Natural killer cell (primary cell): ENCODE data around the gene ODC1. TPM values are rescaled to one million over a fixed set of nuclear protein-coding genes. Genes with fewer than 3 reads are reported as not detected.

Experiments used
- ATAC-seq, 3 donors: fragments of 150-1000 bp in 2 of 3; fragments of 200-7000 bp in 1 of 3; cut with Tn5 transposase; 1 replicate in 1 of 3; 2 replicates in 2 of 3; pipeline ENCODE4 v1.10.0; 2021; ENCODE audit warnings: mild to moderate bottlenecking in 2 of 3, moderate library complexity in 2 of 3
- DNase-seq, 2 donors: peaks; one replicate each; pipeline versions ENCODE4 v3.0.0 to v3.0.0-alpha.2; 2013 to 2021; ENCODE audit warnings: mixed read lengths in 1 of 2
- H3K27ac ChIP-seq: one replicate; pipeline ENCODE4 v1.5.1; 2013; ENCODE audit warnings: mild to moderate bottlenecking, low read length
- H3K27me3 ChIP-seq: one replicate; pipeline ENCODE4 v1.6.1; 2013; ENCODE audit warnings: low read length; ENCODE audit not compliant: control insufficient read depth, insufficient read depth
- H3K36me3 ChIP-seq: one replicate; pipeline ENCODE4 v1.6.1; 2013; ENCODE audit warnings: low read length; ENCODE audit not compliant: control insufficient read depth, insufficient read depth
- H3K4me1 ChIP-seq: one replicate; pipeline ENCODE4 v1.6.1; 2013; ENCODE audit warnings: low read length; ENCODE audit not compliant: control insufficient read depth, insufficient read depth
- H3K4me3 ChIP-seq: one replicate; pipeline ENCODE4 v1.5.1; 2013; ENCODE audit warnings: low read length
- H3K9me3 ChIP-seq: one replicate; pipeline ENCODE4 v1.6.1; 2013; ENCODE audit warnings: low read length; ENCODE audit not compliant: control insufficient read depth, insufficient read depth
- H3K27ac Mint-ChIP-seq, 2 donors: one replicate each; pipeline ENCODE4 v1.8.0; 2022; ENCODE audit warnings: mild to moderate bottlenecking in 2 of 2, mixed read lengths in 2 of 2, moderate library complexity in 1 of 2
- H3K27me3 Mint-ChIP-seq, 2 donors: one replicate each; pipeline ENCODE4 v1.8.0; 2022; ENCODE audit warnings: low read depth in 2 of 2, mixed read lengths in 2 of 2
- H3K36me3 Mint-ChIP-seq: one replicate; pipeline ENCODE4 v1.8.0; 2022; ENCODE audit warnings: mixed read lengths
- H3K4me1 Mint-ChIP-seq, 2 donors: one replicate each; pipeline ENCODE4 v1.8.0; 2022; ENCODE audit warnings: mixed read lengths in 2 of 2
- H3K4me3 Mint-ChIP-seq: one replicate; pipeline ENCODE4 v1.8.0; 2022; ENCODE audit warnings: mild to moderate bottlenecking, moderate library complexity, mixed read lengths
- H3K9me3 Mint-ChIP-seq, 2 donors: one replicate each; pipeline ENCODE4 v1.8.0; 2022; ENCODE audit warnings: mixed read lengths in 2 of 2
- CTCF ChIP-seq: fragments of 200-600 bp; IDR thresholded peaks from one replicate; pipeline ENCODE4 v1.8.0; 2022; ENCODE audit warnings: antibody characterized with exemption
- whole genome bisulfite sequencing: methylation state at CpG from one replicate; pipeline ENCODE4 v1.1.7; 2013; ENCODE audit warnings: missing lambda C conversion rate; ENCODE audit not compliant: insufficient coverage; 5-methylcytosine and 5-hydroxymethylcytosine counted together
- intact Hi-C: fragments of 100-400 bp; cut with micrococcal nuclease; formaldehyde crosslinking; loops from one replicate; pipeline ENCODE4 v1.14.2; 2022
- total RNA-seq, 4 donors: library from RNA; stranded (reverse); fragments of 120-200 nt in 1 of 4; gene quantifications; one replicate each; pipeline versions ENCODE4 v1.2.3 to v1.2.4, GENCODE V29; 2013 to 2022

The ODC1 gene
- total RNA-seq, 3 donors from 2014 or later (not counting 1 experiment from before 2014, with no cell fraction given): 38.7 to 85.4 (median 43.8) TPM

DNA sequence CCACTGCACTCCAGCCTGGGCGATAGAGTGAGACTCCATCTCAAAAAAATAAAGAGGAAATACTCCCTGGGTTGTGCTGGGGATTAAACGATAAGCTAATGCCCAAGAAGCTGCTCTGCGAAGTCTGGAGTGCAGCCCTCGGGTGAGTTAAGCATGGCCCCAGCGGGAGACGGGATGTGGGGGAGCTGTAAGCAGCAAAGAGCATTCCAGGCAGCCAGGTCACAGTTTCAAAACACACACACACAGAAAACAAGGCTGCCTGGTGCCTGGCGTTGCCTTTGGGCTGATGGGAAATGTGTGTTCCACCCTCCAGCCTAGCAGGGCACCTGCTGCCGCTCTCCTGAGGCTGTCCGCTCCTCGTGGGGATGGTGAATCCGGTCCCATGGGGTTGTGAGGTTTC lies 24.1 kb downstream of the ODC1 start:
- 93% methylated on average over 11 of the region's 11 CpGs for WGBS
- Mint-ChIP-seq H3K9me3 (no peaks in the 10 kb centered on the region), H3K27me3 (no peaks in the 10 kb centered on the region), H3K27ac (no peak overlapping the region), H3K4me1 (no peaks in the 10 kb centered on the region), H3K4me3 (no peak overlapping the region), H3K36me3 (no peaks in the 10 kb centered on the region)
- TF ChIP-seq CTCF: no peak
- intact Hi-C loops: no loop called here
- Histone ChIP-seq H3K27ac (no peak overlapping the region), H3K36me3 (peaks cover 53% of the 10 kb centered on the region), H3K4me1 (no peaks in the 10 kb centered on the region), H3K4me3 (no peak overlapping the region), H3K27me3 (no peaks in the 10 kb centered on the region), H3K9me3 (no peaks in the 10 kb centered on the region)
- ATAC-seq: no peak
- DNase-seq: no peak

DNA sequence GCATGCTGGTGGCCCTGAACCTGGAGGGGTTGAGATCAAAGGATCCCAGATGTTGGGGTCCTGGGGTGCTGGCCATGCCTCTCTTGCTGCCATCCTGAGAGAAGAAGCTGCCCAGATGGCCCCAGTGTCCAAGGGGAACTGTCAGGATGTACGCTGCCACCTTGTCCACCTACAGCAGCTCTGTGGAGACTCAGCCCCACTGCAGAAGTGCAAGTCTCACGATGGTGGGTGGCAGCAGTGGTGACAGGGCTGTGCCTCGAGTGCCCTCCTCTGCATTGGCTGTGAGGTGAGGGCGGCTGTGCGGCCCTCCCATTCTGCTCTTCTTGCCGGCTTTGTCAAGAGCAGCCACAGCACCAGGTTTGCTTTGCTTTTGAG lies 24.7 kb downstream of the ODC1 start:
- Mint-ChIP-seq H3K27ac (no peak overlapping the region), H3K9me3 (no peaks in the 10 kb centered on the region), H3K36me3 (no peaks in the 10 kb centered on the region), H3K27me3 (no peaks in the 10 kb centered on the region), H3K4me3 (no peak overlapping the region), H3K4me1 (no peaks in the 10 kb centered on the region)
- Histone ChIP-seq H3K27me3 (no peaks in the 10 kb centered on the region), H3K4me1 (no peaks in the 10 kb centered on the region), H3K27ac (no peak overlapping the region), H3K4me3 (no peak overlapping the region), H3K9me3 (no peaks in the 10 kb centered on the region), H3K36me3 (peaks cover 53% of the 10 kb centered on the region)
- intact Hi-C loops: no loop called here
- DNase-seq: no peak
- ATAC-seq: no peak
- WGBS: 79% methylated on average over 6 of the region's 6 CpGs
- TF ChIP-seq CTCF: no peak

DNA sequence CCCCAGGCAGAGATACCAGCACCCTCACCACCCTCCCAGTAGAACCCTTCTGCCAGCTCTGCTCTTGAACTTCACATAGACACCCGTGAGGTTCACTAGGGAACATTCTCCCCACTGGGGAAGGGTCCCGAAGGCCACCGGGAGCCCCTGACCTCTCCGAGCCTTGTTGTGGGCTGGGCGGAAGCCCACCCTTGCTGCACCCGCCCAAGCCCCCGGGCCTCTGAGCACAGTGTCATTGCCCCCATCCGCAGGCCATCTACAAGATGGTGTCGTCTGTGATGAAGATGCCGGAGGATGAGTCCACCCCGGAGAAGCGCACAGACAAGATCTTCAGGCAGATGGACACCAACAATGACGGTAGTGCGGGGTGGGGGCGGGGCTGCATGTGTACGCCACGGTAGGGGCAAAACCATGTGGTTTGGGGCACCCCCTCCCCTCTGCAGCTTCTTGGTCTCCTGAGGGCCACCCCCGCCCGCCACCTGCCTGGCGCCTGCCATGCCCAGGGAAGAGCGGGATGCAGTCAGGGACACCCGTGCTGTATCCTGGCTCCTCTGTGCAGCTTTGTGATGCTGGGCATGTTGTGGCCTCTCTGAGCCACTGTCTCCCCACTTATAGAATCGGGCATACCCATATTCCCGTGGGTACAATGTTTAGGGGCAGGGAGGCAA lies 25.3 kb downstream of the ODC1 start:
- Mint-ChIP-seq H3K36me3 (no peaks in the 10 kb centered on the region), H3K9me3 (no peaks in the 10 kb centered on the region), H3K4me3 (no peak overlapping the region), H3K4me1 (no peaks in the 10 kb centered on the region), H3K27ac (no peak overlapping the region), H3K27me3 (no peaks in the 10 kb centered on the region)
- WGBS: 95% methylated on average over 24 of the region's 24 CpGs
- no peak overlapping the region for H3K27ac ChIP-seq
- H3K9me3 ChIP-seq: no peaks in the 10 kb centered on the region
- TF ChIP-seq CTCF: no peak
- peaks cover 53% of the 10 kb centered on the region for H3K36me3 ChIP-seq
- H3K4me3 ChIP-seq: no peak overlapping the region
- no peaks in the 10 kb centered on the region for H3K4me1 ChIP-seq
- intact Hi-C loops: no loop called here
- no peak for ATAC-seq
- no peaks in the 10 kb centered on the region for H3K27me3 ChIP-seq
- no peak for DNase-seq

DNA sequence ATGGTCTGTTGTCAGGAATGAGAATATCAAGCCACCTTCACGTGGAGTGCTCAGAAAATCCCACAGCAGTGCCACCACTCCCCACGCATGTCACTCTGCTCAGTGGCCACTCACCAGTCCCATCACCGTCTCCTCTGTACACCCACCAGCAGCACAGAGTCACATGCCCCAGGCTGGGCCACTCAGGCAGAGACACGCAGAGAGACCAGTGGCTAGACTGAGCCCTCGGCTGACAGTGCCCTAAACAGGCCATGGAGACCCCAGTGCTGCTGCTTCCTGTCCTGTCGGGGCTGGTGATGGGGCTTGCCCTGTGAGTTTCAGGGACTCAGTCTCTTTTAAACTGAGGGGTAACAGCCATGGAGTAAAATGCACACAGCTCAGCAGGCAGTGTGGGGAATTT lies 25.9 kb downstream of the ODC1 start:
- Mint-ChIP-seq H3K27ac (no peak overlapping the region), H3K9me3 (no peaks in the 10 kb centered on the region), H3K36me3 (no peaks in the 10 kb centered on the region), H3K27me3 (no peaks in the 10 kb centered on the region), H3K4me1 (peaks cover 4 to 5% of the 10 kb centered on the region in 2 donors), H3K4me3 (no peak overlapping the region)
- Histone ChIP-seq H3K27me3 (no peaks in the 10 kb centered on the region), H3K27ac (no peak overlapping the region), H3K4me3 (no peak overlapping the region), H3K4me1 (no peaks in the 10 kb centered on the region), H3K9me3 (no peaks in the 10 kb centered on the region), H3K36me3 (peaks cover 48% of the 10 kb centered on the region)
- no peak for TF ChIP-seq CTCF
- DNase-seq (no peak), ATAC-seq (no peak)
- WGBS: 87% methylated on average over 6 of the region's 6 CpGs
- intact Hi-C loops: no loop called here
